OCI-LY3 (cell line): Measurements from ENCODE around the gene CAST.

Experiments used
- H2AFZ ChIP-seq: fragments of 200-600, 300-600 bp; shearing (Covaris generic); 2 replicates; pipeline ENCODE4 v1.6.0; 2014; ENCODE audit warnings: antibody characterized with exemption, low read depth, low read length
- H3K27ac ChIP-seq: fragments of 200-600, 300-600 bp; sonication (generic); 2 replicates; pipeline ENCODE4 v1.5.1; 2014; ENCODE audit warnings: mild to moderate bottlenecking, low read length, moderate library complexity, mixed read lengths
- H3K27me3 ChIP-seq: fragments of 200-600, 300-600 bp; sonication (generic); 2 replicates; pipeline ENCODE4 v1.6.1; 2014; ENCODE audit warnings: low read depth, low read length, mixed read lengths
- H3K36me3 ChIP-seq: fragments of 200-600, 300-600 bp; sonication (generic); replicated peaks from 2 replicates; pipeline ENCODE3; 2014; ENCODE audit warnings: low read depth, low read length, mixed read lengths
- H3K4me1 ChIP-seq: fragments of 300-600, 200-600 bp; sonication (generic); 2 replicates; pipeline ENCODE4 v1.6.1; 2014; ENCODE audit warnings: low read length, mixed read lengths
- H3K4me2 ChIP-seq: fragments of 200-600, 300-600 bp; sonication (generic); 2 replicates; pipeline ENCODE4 v1.6.1; 2014; ENCODE audit warnings: low read length, mixed read lengths
- H3K4me3 ChIP-seq: fragments of 300-600, 200-600 bp; sonication (generic); 2 replicates; pipeline ENCODE4 v1.5.1; 2014; ENCODE audit warnings: antibody characterized with exemption, mild to moderate bottlenecking, low read length, moderate library complexity
- H3K79me2 ChIP-seq: fragments of 300-600, 200-600 bp; shearing (Covaris generic); 2 replicates; pipeline ENCODE4 v1.6.1; 2014; ENCODE audit warnings: mild to moderate bottlenecking, low read length, mixed read lengths
- H3K9ac ChIP-seq: fragments of 300-600, 200-600 bp; shearing (Covaris generic); 2 replicates; pipeline ENCODE4 v1.6.0; 2014; ENCODE audit warnings: mild to moderate bottlenecking, low read length, moderate library complexity
- H3K9me3 ChIP-seq: fragments of 200-600, 300-600 bp; shearing (Covaris generic); 2 replicates; pipeline ENCODE4 v1.6.1; 2014; ENCODE audit warnings: low read length, mixed read lengths; ENCODE audit not compliant: insufficient read depth
- H4K20me1 ChIP-seq: fragments of 200-600, 300-600 bp; sonication (generic); 2 replicates; pipeline ENCODE4 v1.6.1; 2016; ENCODE audit warnings: low read length, mixed read lengths; ENCODE audit not compliant: insufficient read depth
- CTCF ChIP-seq: fragments of 200-600, 300-600 bp; sonication (generic); IDR thresholded peaks from 2 replicates; pipeline ENCODE4 v1.5.1; 2014; ENCODE audit warnings: antibody characterized with exemption, low read length, low read depth
- EZH2phosphoT487 ChIP-seq: fragments of 200-600 bp; shearing (Covaris generic); IDR thresholded peaks from 2 replicates; pipeline ENCODE4 v1.6.1; 2018; ENCODE audit warnings: antibody characterized with exemption, mixed run types, low read depth

CAST gene

GRCh38 chr5:96683392-96683791 lies 21.2 kb downstream of the CAST start:
- H3K9ac ChIP-seq: no peak overlapping the region
- no peaks in the 10 kb centered on the region for H3K9me3 ChIP-seq
- TF ChIP-seq CTCF (no peak), EZH2phosphoT487 (no peak)
- no peaks in the 10 kb centered on the region for H3K27me3 ChIP-seq
- no peak overlapping the region for H2AFZ ChIP-seq
- H3K4me3 ChIP-seq: no peak overlapping the region
- no peaks in the 10 kb centered on the region for H3K79me2 ChIP-seq
- peaks cover 9% of the 10 kb centered on the region for H3K4me1 ChIP-seq
- H3K4me2 ChIP-seq: no peak overlapping the region
- H3K27ac ChIP-seq: no peak overlapping the region
- H4K20me1 ChIP-seq: no peaks in the 10 kb centered on the region; the same call in 1 of the 2 replicates
- no peaks in the 10 kb centered on the region for H3K36me3 ChIP-seq

GRCh38 chr5:96683810-96684209 lies 21.6 kb downstream of the CAST start:
- Histone ChIP-seq H3K36me3 (no peaks in the 10 kb centered on the region), H2AFZ (no peak overlapping the region), H3K79me2 (no peaks in the 10 kb centered on the region), H3K27me3 (no peaks in the 10 kb centered on the region), H3K27ac (no peak overlapping the region), H3K4me2 (no peak overlapping the region), H4K20me1 (no peaks in the 10 kb centered on the region; the same call in 1 of the 2 replicates), H3K4me1 (peaks cover 9% of the 10 kb centered on the region), H3K4me3 (no peak overlapping the region), H3K9me3 (no peaks in the 10 kb centered on the region), H3K9ac (no peak overlapping the region)
- TF ChIP-seq EZH2phosphoT487 (no peak), CTCF (no peak)

GRCh38 chr5:96687080-96687479 lies 24.9 kb downstream of the CAST start:
- Histone ChIP-seq H3K9me3 (no peaks in the 10 kb centered on the region), H3K9ac (no peak overlapping the region), H3K36me3 (no peaks in the 10 kb centered on the region), H3K4me1 (peaks cover 9% of the 10 kb centered on the region), H3K4me3 (no peak overlapping the region), H4K20me1 (no peaks in the 10 kb centered on the region; the same call in 1 of the 2 replicates), H3K79me2 (no peaks in the 10 kb centered on the region; the same call in 1 of the 2 replicates), H2AFZ (no peak overlapping the region), H3K27ac (no peak overlapping the region), H3K4me2 (peak overlapping the region; percentile 55; the same call in 1 of the 2 replicates), H3K27me3 (no peaks in the 10 kb centered on the region)
- TF ChIP-seq CTCF (no peak), EZH2phosphoT487 (no peak)

- Histone ChIP-seq H3K27me3 (no peaks in the 10 kb centered on the region), H3K9ac (no peak overlapping the region), H4K20me1 (no peaks in the 10 kb centered on the region; the same call in 1 of the 2 replicates), H2AFZ (no peak overlapping the region), H3K4me1 (peaks cover 9% of the 10 kb centered on the region), H3K36me3 (no peaks in the 10 kb centered on the region), H3K9me3 (no peaks in the 10 kb centered on the region), H3K79me2 (no peaks in the 10 kb centered on the region; the same call in 1 of the 2 replicates), H3K4me3 (peak overlapping the region; percentile 49; the same call in 1 of the 2 replicates), H3K27ac (no peak overlapping the region), H3K4me2 (peak overlapping the region; percentile 55)
- peak; percentile 64 for TF ChIP-seq CTCF
- TF ChIP-seq EZH2phosphoT487: no peak
Observed at GRCh38 chr5:96687812-96688453, 25.8 kb downstream of the CAST start.
